BLaER1 (cell line): ENCODE measurements around the gene MBOAT1.

Experiments used
- H3K27ac ChIP-seq: shearing (Covaris generic); formaldehyde crosslinking; 2 replicates; pipeline ENCODE4 v1.8.1; 2022
- H3K27me3 ChIP-seq: shearing (Covaris generic); formaldehyde crosslinking; 2 replicates; pipeline ENCODE4 v1.8.1; 2022
- H3K36me3 ChIP-seq: shearing (Covaris generic); formaldehyde crosslinking; 2 replicates; pipeline ENCODE4 v1.8.1; 2022
- H3K4me1 ChIP-seq: shearing (Covaris generic); formaldehyde crosslinking; 2 replicates; pipeline ENCODE4 v1.8.1; 2022
- H3K4me2 ChIP-seq: shearing (Covaris generic); formaldehyde crosslinking; 2 replicates; pipeline ENCODE4 v1.8.1; 2022
- H3K4me3 ChIP-seq: shearing (Covaris generic); formaldehyde crosslinking; 2 replicates; pipeline ENCODE4 v1.8.1; 2022
- H3K9ac ChIP-seq: shearing (Covaris generic); formaldehyde crosslinking; 2 replicates; pipeline ENCODE4 v1.8.1; 2022
- H3K9me3 ChIP-seq: shearing (Covaris generic); formaldehyde crosslinking; 2 replicates; pipeline ENCODE4 v1.8.1; 2022
- H4K20me1 ChIP-seq: shearing (Covaris generic); formaldehyde crosslinking; 2 replicates; pipeline ENCODE4 v1.8.1; 2022
- Cebpa-rat ChIP-seq: shearing (Covaris generic); IDR thresholded peaks from 2 replicates; pipeline ENCODE4 v1.8.1; 2022

The MBOAT1 gene

GRCh38 chr6:20215310-20215709 lies 3.0 kb upstream of the MBOAT1 start:
- Histone ChIP-seq H3K4me3 (no peak overlapping the region), H3K27ac (no peak overlapping the region), H3K36me3 (no peaks in the 10 kb centered on the region), H3K9ac (no peak overlapping the region), H3K4me1 (peaks cover 27% of the 10 kb centered on the region), H4K20me1 (no peaks in the 10 kb centered on the region), H3K9me3 (no peaks in the 10 kb centered on the region), H3K4me2 (no peak overlapping the region), H3K27me3 (no peaks in the 10 kb centered on the region)
- TF ChIP-seq Cebpa-rat = no peak

- Histone ChIP-seq H3K27ac (peak overlapping the region; percentile 68), H3K36me3 (no peaks in the 10 kb centered on the region), H4K20me1 (no peaks in the 10 kb centered on the region), H3K4me2 (peak overlapping the region; percentile 94), H3K9ac (peak overlapping the region; percentile 79), H3K4me1 (peaks cover 30% of the 10 kb centered on the region), H3K4me3 (peak overlapping the region; percentile 76), H3K9me3 (no peaks in the 10 kb centered on the region), H3K27me3 (no peaks in the 10 kb centered on the region)
- TF ChIP-seq Cebpa-rat = no peak
These were observed 1.1 kb upstream of the MBOAT1 start for GRCh38 chr6:20213271-20213798.

DNA sequence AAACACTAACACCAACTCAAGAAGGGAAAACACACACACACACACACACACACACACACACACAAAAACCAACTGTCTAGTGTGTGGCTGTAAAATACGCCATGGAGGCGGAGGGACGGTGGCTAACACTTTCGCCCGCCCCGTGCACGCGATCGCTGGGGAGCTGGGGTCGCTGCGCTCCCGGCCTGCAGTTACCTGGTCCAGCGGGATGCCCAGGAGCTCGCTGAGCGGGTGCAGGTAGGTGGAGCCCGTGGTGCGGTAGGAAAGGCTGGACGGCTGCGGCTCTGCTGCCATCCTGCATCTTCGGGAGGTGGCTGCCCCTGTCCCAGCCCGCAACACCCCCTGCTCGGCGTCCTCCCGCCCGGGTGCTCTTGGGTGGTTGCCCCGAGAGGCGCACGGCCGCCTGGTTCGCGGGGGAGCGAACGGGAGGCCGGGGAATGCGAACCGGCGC lies 303 bp downstream of the MBOAT1 start:
- Histone ChIP-seq H4K20me1 (no peaks in the 10 kb centered on the region), H3K36me3 (no peaks in the 10 kb centered on the region), H3K9me3 (no peaks in the 10 kb centered on the region), H3K9ac (peak overlapping the region; percentile 79), H3K4me3 (peak overlapping the region; percentile 76), H3K4me2 (peak overlapping the region; percentile 94), H3K27ac (peak overlapping the region; percentile 58), H3K27me3 (no peaks in the 10 kb centered on the region), H3K4me1 (peaks cover 40% of the 10 kb centered on the region)
- TF ChIP-seq Cebpa-rat = no peak

- H3K9ac ChIP-seq = peak overlapping the region; percentile 79
- peak overlapping the region; percentile 58; the same call in 1 of the 2 replicates for H3K27ac ChIP-seq
- TF ChIP-seq Cebpa-rat = no peak
- no peaks in the 10 kb centered on the region for H3K36me3 ChIP-seq
- peaks cover 47% of the 10 kb centered on the region for H3K4me1 ChIP-seq
- H3K4me2 ChIP-seq = peak overlapping the region; percentile 94
- no peaks in the 10 kb centered on the region for H3K27me3 ChIP-seq
- H3K4me3 ChIP-seq = peak overlapping the region; percentile 76
- H3K9me3 ChIP-seq = no peaks in the 10 kb centered on the region
- H4K20me1 ChIP-seq = no peaks in the 10 kb centered on the region
These were observed 980 bp downstream of the MBOAT1 start for GRCh38 chr6:20211037-20211940.

DNA sequence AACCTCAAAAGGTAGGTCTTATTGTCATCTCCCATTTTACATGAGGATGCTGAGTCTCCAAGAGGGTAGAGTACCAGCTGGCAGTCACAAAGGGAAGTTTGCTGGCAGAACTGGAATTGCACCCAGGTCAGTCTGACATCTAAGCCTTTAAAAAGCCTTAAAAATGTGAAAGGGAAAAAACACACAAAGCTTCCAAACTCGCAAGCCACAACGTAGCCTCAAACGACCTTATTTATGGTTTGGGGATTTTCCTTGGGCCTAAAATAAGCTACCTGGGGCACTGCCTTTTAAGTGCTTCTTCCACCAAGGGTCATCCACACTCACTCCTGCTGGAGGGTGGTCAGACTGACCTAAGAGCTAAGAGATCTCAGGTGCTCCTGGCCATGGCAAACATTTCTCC lies 2.1 kb downstream of the MBOAT1 start:
- no peaks in the 10 kb centered on the region for H4K20me1 ChIP-seq
- TF ChIP-seq Cebpa-rat = no peak
- H3K4me2 ChIP-seq = no peak overlapping the region
- H3K4me1 ChIP-seq = peaks cover 54% of the 10 kb centered on the region
- H3K4me3 ChIP-seq = no peak overlapping the region
- H3K9ac ChIP-seq = no peak overlapping the region
- H3K9me3 ChIP-seq = no peaks in the 10 kb centered on the region
- no peak overlapping the region for H3K27ac ChIP-seq
- no peaks in the 10 kb centered on the region for H3K27me3 ChIP-seq
- no peaks in the 10 kb centered on the region for H3K36me3 ChIP-seq

- Histone ChIP-seq H3K4me1 (peaks cover 49% of the 10 kb centered on the region), H3K27me3 (no peaks in the 10 kb centered on the region), H3K4me2 (no peak overlapping the region), H4K20me1 (no peaks in the 10 kb centered on the region), H3K4me3 (no peak overlapping the region), H3K36me3 (no peaks in the 10 kb centered on the region), H3K9me3 (no peaks in the 10 kb centered on the region), H3K27ac (no peak overlapping the region), H3K9ac (no peak overlapping the region)
- no peak for TF ChIP-seq Cebpa-rat
These were observed 3.4 kb downstream of the MBOAT1 start for GRCh38 chr6:20208687-20209378.

GRCh38 chr6:20207088-20207418 lies 5.2 kb downstream of the MBOAT1 start:
- Histone ChIP-seq H3K9ac (no peak overlapping the region), H3K9me3 (no peaks in the 10 kb centered on the region), H3K36me3 (no peaks in the 10 kb centered on the region), H3K27ac (no peak overlapping the region), H4K20me1 (no peaks in the 10 kb centered on the region), H3K4me2 (peak overlapping the region; percentile 44), H3K4me1 (peaks cover 44% of the 10 kb centered on the region), H3K4me3 (no peak overlapping the region), H3K27me3 (no peaks in the 10 kb centered on the region)
- TF ChIP-seq Cebpa-rat = no peak

DNA sequence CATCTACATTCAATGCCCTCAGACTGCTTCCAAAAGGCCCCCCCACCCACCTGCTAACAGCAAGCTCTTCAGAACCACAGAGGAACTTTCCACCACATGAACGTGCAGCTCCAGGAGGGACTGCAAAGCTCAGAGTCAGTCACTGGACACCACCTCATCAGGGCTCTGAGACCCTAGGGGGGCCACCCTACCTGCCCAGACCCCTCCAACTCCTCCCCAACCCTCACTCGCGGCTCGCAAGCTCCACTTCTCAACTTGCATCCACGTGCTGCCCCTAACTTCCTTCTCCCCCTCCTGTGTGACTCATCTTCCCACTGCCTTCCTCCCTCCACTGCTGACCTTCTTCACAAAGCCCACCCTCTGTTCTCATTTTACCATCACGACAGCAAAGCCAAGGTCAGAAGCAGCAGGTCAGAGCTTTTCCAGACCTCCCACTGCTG lies 6.5 kb downstream of the MBOAT1 start:
- H3K27ac ChIP-seq = no peak overlapping the region
- H3K9me3 ChIP-seq = no peaks in the 10 kb centered on the region
- H3K9ac ChIP-seq = no peak overlapping the region
- no peaks in the 10 kb centered on the region for H4K20me1 ChIP-seq
- H3K36me3 ChIP-seq = no peaks in the 10 kb centered on the region; the same call in 1 of the 2 replicates
- no peak overlapping the region for H3K4me2 ChIP-seq
- no peaks in the 10 kb centered on the region for H3K27me3 ChIP-seq
- no peak overlapping the region for H3K4me3 ChIP-seq
- no peak for TF ChIP-seq Cebpa-rat
- peaks cover 46% of the 10 kb centered on the region for H3K4me1 ChIP-seq

- Histone ChIP-seq H3K27me3 (no peaks in the 10 kb centered on the region), H3K9ac (no peak overlapping the region), H3K27ac (no peak overlapping the region), H3K4me3 (no peak overlapping the region), H3K4me1 (peaks cover 45% of the 10 kb centered on the region), H4K20me1 (no peaks in the 10 kb centered on the region), H3K9me3 (no peaks in the 10 kb centered on the region), H3K4me2 (no peak overlapping the region), H3K36me3 (no peaks in the 10 kb centered on the region; the same call in 1 of the 2 replicates)
- TF ChIP-seq Cebpa-rat = no peak
These were observed 7.8 kb downstream of the MBOAT1 start for GRCh38 chr6:20204512-20204894.
